Effector memory CD8-positive, alpha-beta T cell (primary cell): ENCODE data around the gene PCDHGA6.
A peak's percentile ranks its signal among the peaks of the same experiment; 100 is the strongest.
"Not testable (repeated sequence)": the region's sequence is repeated elsewhere in the genome, so short reads cannot be mapped to it uniquely, and the experiment has no call there.

Experiments
- ATAC-seq: fragments of 150-1000 bp; cut with Tn5 transposase; replicated peaks from 2 replicates; pipeline ENCODE4 v1.10.0; 2021; ENCODE audit warnings: mild to moderate bottlenecking, moderate library complexity
- DNase-seq, 3 experiments: peaks; one replicate each; pipeline ENCODE4 v3.0.0; 2021
- H3K27ac Mint-ChIP-seq, 2 donors: one replicate each; pipeline ENCODE4 v1.8.0; 2022; ENCODE audit warnings: mild to moderate bottlenecking in 2 of 2, mixed read lengths in 2 of 2, moderate library complexity in 2 of 2
- H3K27me3 Mint-ChIP-seq, 2 donors: one replicate each; pipeline ENCODE4 v1.8.0; 2022; ENCODE audit warnings: mixed read lengths in 2 of 2
- H3K36me3 Mint-ChIP-seq: one replicate; pipeline ENCODE4 v1.8.0; 2022; ENCODE audit warnings: mild to moderate bottlenecking, moderate library complexity, mixed read lengths; ENCODE audit not compliant: insufficient read depth
- H3K4me1 Mint-ChIP-seq, 2 donors: one replicate each; pipeline ENCODE4 v1.8.0; 2022; ENCODE audit warnings: low read depth in 2 of 2, mixed read lengths in 2 of 2
- H3K4me3 Mint-ChIP-seq, 2 donors: one replicate each; pipeline ENCODE4 v1.8.0; 2022; ENCODE audit warnings: mild to moderate bottlenecking in 2 of 2, mixed read lengths in 2 of 2, moderate library complexity in 2 of 2
- H3K9me3 Mint-ChIP-seq, 2 donors: one replicate each; pipeline ENCODE4 v1.8.0; 2022; ENCODE audit warnings: mixed read lengths in 2 of 2

The PCDHGA6 gene

DNA sequence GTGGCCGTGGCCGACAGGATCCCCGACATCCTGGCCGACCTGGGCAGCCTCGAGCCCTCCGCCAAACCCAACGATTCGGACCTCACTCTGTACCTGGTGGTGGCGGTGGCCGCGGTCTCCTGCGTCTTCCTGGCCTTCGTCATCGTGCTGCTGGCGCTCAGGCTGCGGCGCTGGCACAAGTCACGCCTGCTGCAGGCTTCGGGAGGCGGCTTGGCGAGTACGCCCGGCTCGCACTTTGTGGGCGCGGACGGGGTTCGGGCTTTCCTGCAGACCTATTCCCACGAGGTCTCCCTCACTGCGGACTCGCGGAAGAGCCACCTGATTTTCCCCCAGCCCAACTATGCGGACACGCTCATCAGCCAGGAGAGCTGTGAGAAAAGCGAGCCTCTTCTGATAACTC lies 27.7 kb upstream of the PCDHGA6 start:
- Mint-ChIP-seq H3K27me3 (peaks cover 59 to 95% of the 10 kb centered on the region in 2 donors), H3K9me3 (peaks cover 1 to 20% of the 10 kb centered on the region in 2 donors)
- not testable (repeated sequence) for DNase-seq, H3K4me1 Mint-ChIP-seq, H3K4me3 Mint-ChIP-seq, H3K36me3 Mint-ChIP-seq, ATAC-seq, H3K27ac Mint-ChIP-seq

DNA sequence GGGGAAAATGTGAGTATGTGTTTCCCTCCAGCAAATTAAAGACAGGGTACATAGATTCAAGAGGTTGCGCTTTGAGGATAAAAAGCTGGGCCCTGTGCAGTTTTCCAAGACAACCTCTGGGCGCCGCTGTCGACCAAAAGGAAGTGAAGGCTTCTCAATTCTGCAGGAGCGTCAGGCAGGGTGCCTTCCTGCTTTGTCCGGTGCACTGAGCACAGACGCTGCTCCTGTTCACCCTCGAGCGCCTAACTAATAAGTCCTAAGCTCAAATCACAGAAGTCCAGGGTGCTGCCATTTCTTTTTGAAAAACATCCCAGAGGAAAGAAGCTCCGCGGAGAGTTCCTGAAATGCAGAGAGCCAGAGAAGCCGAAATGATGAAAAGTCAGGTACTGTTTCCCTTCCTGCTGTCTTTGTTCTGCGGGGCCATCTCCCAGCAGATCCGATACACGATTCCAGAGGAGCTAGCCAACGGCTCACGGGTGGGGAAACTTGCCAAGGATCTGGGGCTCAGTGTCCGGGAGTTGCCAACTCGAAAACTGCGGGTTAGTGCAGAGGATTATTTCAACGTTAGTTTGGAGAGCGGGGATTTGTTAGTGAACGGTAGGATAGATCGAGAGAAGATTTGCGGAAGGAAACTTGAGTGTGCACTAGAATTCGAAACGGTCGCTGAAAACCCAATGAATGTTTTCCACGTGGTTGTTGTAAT lies 23.6 kb upstream of the PCDHGA6 start, which contains the start of gene PCDHGB1:
Gene PCDHGB1, plus strand, starts transcription at position 183 of the 703 bp plus-strand sequence. Its CDS starts 162 bp downstream, at position 345.
- Mint-ChIP-seq H3K4me1 (peaks cover 5 to 6% of the 10 kb centered on the region in 2 donors), H3K9me3 (peaks cover 1 to 20% of the 10 kb centered on the region in 2 donors), H3K4me3 (peak within 1 kb of the TSS; percentile 58 to 68), H3K36me3 (peaks cover 3% of the 10 kb centered on the region), H3K27ac (no peak within 1 kb of the TSS), H3K27me3 (peaks cover 55 to 90% of the 10 kb centered on the region in 2 donors)
- DNase-seq = peak; percentile 18 to 37 (median 20)
- ATAC-seq = peak; percentile 43

DNA sequence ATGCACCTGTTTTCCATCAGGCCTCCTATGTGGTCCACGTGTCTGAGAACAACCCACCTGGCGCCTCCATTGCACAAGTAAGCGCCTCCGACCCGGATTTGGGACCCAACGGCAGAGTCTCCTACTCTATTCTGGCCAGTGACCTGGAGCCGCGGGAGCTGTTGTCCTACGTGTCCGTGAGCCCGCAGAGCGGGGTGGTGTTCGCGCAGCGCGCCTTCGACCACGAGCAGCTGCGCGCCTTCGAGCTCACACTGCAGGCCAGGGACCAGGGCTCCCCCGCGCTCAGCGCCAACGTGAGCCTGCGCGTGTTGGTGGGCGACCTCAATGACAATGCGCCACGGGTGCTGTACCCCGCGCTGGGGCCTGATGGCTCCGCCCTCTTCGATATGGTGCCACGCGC lies 22.1 kb upstream of the PCDHGA6 start:
- Mint-ChIP-seq H3K36me3 (peaks cover 3% of the 10 kb centered on the region), H3K27me3 (peaks cover 64 to 90% of the 10 kb centered on the region in 2 donors), H3K9me3 (peaks cover 1 to 13% of the 10 kb centered on the region in 2 donors)

DNA sequence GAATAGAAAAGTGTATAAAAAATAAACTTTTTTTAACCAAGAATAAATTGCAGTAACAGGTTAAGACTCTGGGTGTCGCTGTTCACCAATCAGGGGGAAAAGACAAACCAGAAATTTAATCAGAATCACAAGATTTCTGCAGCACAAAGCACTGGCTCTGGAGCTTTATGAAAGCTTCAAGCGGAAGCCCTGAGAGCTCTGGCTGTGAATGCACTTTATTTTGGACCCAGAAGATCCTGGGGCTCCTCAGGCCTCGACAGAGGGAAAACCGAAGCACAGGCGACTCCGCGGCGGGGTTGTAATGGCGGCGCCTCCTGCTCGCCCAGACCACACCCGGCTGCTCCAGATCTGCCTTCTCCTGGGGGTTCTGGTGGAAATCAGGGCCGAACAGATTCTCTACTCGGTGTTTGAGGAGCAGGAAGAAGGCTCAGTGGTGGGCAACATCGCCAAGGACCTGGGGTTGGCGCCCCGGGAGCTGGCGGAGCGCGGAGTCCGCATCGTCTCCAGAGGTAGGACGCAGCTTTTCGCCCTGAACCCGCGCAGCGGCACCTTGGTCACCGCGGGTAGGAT lies 18.7 kb upstream of the PCDHGA6 start, which contains the start of gene PCDHGA4:
Gene PCDHGA4, plus strand, starts transcription at position 122 of the 570 bp plus-strand sequence. Its CDS starts 87 bp downstream, at position 209.
- Mint-ChIP-seq H3K4me1 (peaks cover 6 to 7% of the 10 kb centered on the region in 2 donors), H3K4me3 (peak within 1 kb of the TSS; percentile 40 to 56), H3K9me3 (peaks cover 0 to 10% of the 10 kb centered on the region in 2 donors), H3K27ac (no peak within 1 kb of the TSS), H3K36me3 (no peaks in the 10 kb centered on the region), H3K27me3 (peaks cover 49 to 92% of the 10 kb centered on the region in 2 donors)
- ATAC-seq (no peak), DNase-seq (no peak)

More for the DNA sequence above, 22.1 kb upstream of the PCDHGA6 start:
- H3K4me3 Mint-ChIP-seq = no peak overlapping the region
- ATAC-seq (no peak), DNase-seq (no peak)
- no peak overlapping the region for H3K27ac Mint-ChIP-seq
- peaks cover 5 to 6% of the 10 kb centered on the region in 2 donors for H3K4me1 Mint-ChIP-seq

DNA sequence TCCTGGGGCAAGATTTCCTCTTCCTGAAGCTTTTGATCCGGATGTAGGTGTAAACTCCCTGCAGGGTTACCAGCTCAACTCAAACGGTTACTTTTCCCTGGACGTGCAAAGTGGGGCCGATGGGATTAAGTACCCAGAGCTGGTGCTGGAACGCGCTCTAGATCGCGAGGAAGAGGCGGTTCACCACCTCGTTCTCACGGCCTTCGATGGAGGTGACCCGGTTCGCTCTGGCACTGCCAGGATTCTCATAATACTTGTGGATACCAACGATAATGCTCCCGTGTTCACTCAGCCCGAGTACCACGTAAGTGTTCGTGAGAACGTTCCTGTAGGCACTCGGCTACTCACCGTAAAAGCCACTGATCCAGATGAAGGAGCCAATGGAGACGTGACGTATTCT lies 18.1 kb upstream of the PCDHGA6 start:
- peaks cover 2 to 5% of the 10 kb centered on the region in 2 donors for H3K4me1 Mint-ChIP-seq
- ATAC-seq (no peak), DNase-seq (no peak)
- peaks cover 0 to 7% of the 10 kb centered on the region in 2 donors for H3K9me3 Mint-ChIP-seq
- H3K36me3 Mint-ChIP-seq = no peaks in the 10 kb centered on the region
- no peak overlapping the region for H3K27ac Mint-ChIP-seq
- no peak overlapping the region for H3K4me3 Mint-ChIP-seq
- peaks cover 49 to 92% of the 10 kb centered on the region in 2 donors for H3K27me3 Mint-ChIP-seq

DNA sequence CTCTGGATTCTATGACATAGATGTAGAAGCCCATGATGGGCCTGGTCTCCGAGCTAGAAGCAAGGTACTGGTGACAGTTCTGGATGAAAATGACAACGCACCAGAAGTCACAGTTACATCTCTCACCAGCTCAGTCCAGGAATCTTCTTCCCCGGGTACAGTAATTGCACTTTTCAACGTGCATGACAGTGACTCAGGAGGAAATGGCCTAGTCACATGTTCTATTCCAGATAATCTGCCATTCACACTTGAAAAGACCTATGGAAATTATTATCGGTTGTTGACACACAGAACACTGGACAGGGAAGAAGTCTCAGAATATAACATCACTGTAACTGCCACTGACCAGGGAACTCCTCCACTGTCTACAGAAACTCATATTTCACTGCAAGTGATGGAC lies 17.6 kb upstream of the PCDHGA6 start:
- peaks cover 2 to 5% of the 10 kb centered on the region in 2 donors for H3K4me1 Mint-ChIP-seq

DNA sequence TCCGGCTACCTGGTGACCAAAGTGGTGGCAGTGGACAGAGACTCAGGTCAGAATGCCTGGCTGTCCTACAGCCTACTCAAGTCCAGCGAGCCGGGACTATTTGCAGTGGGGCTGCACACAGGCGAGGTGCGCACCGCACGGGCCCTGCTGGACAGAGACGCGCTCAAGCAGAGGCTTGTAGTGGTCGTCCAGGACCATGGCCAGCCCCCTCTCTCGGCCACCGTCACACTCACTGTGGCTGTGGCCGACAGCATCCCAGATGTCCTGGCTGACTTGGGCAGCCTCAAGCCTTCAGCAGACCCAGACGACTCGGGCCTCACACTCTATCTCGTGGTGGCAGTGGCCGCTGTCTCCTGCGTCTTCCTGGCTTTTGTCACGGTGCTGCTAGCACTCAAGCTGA lies 16.7 kb upstream of the PCDHGA6 start:
- Mint-ChIP-seq H3K27ac (no peak overlapping the region), H3K36me3 (peaks cover 7% of the 10 kb centered on the region), H3K27me3 (peaks cover 51 to 96% of the 10 kb centered on the region in 2 donors), H3K4me3 (no peak overlapping the region), H3K9me3 (peaks cover 0 to 7% of the 10 kb centered on the region in 2 donors), H3K4me1 (peaks cover 2 to 5% of the 10 kb centered on the region in 2 donors)
- ATAC-seq = no peak
- no peak for DNase-seq

More for the DNA sequence above, 17.6 kb upstream of the PCDHGA6 start:
- ATAC-seq (no peak), DNase-seq (no peak)
- peaks cover 0 to 7% of the 10 kb centered on the region in 2 donors for H3K9me3 Mint-ChIP-seq
- no peak overlapping the region for H3K27ac Mint-ChIP-seq
- no peak overlapping the region for H3K4me3 Mint-ChIP-seq
- peaks cover 50 to 92% of the 10 kb centered on the region in 2 donors for H3K27me3 Mint-ChIP-seq
- H3K36me3 Mint-ChIP-seq = peaks cover under 1% of the 10 kb centered on the region

DNA sequence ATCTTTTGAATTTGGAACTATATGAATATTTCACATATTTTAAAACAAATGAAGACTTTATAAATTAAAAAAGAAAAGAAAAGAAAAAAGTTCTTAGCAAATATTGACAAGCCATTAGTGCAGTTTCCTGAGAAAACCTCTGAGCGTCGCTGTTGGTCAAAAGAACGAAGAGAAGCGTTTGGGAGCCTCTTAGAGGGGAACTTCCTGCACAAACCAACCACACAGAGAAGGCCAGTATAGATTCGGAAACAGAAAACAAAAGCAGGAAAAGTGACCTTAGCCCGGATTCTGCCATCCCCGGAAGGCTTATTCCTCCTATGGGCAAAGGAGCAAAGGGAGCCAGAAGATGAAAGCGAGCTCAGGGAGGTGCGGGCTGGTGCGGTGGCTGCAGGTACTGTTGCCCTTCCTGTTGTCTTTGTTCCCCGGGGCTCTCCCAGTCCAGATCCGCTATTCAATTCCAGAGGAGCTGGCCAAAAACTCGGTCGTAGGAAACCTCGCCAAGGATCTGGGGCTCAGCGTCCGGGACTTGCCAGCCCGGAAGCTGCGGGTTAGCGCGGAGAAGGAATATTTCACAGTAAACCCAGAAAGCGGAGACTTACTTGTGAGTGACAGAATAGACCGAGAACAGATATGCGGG lies 13.8 kb upstream of the PCDHGA6 start, which contains the start of gene PCDHGB2:
Gene PCDHGB2, plus strand, starts transcription at position 205 of the 637 bp plus-strand sequence. Its CDS starts 142 bp downstream, at position 347.
- Mint-ChIP-seq H3K4me1 (peaks cover 2 to 9% of the 10 kb centered on the region in 2 donors), H3K27me3 (peaks cover 59 to 95% of the 10 kb centered on the region in 2 donors), H3K9me3 (peaks cover 0 to 15% of the 10 kb centered on the region in 2 donors), H3K27ac (peak within 1 kb of the TSS; percentile 44 to 47), H3K4me3 (peak within 1 kb of the TSS; percentile 65 to 80), H3K36me3 (peaks cover 13% of the 10 kb centered on the region)
- DNase-seq (peak in 1 of 3 experiments; percentile 20), ATAC-seq (peak; percentile 54)

DNA sequence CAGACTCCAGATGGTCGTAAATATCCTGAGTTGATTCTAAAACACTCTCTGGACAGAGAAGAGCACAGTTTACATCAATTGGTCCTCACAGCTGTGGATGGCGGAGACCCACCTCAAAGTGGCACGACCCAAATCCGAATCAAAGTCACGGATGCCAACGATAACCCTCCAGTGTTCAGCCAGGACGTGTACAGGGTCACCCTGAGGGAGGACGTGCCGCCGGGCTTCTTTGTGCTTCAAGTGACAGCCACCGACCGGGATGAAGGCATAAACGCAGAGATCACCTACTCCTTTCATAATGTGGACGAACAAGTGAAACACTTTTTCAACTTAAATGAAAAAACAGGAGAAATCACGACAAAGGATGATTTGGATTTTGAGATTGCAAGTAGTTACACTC lies 13.0 kb upstream of the PCDHGA6 start:
- ATAC-seq (no peak), DNase-seq (no peak)
- Mint-ChIP-seq H3K4me1 (peaks cover 2 to 9% of the 10 kb centered on the region in 2 donors), H3K4me3 (peak overlapping the region in 1 of 2 donors; percentile 80), H3K9me3 (peaks cover 0 to 15% of the 10 kb centered on the region in 2 donors), H3K27me3 (peaks cover 60 to 95% of the 10 kb centered on the region in 2 donors), H3K36me3 (peaks cover 16% of the 10 kb centered on the region), H3K27ac (no peak overlapping the region)

DNA sequence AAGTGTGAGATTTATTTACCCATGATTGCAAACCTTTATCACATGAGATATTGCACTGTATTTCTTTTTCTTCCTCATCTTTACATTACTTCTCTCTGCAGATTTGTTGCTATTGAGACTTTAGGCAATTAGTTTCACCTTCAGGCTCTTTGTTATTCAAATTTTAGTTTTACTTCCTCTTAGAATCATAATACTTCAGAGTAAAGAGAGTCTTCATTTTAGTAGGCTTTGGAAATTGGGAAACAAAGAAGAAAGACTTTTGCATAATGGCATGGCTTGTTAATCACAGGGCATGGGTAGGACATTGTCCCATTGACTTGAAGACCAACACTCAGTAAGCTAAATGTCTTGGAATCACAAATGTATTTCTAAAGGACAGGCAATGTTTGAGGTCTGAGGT lies 11.0 kb upstream of the PCDHGA6 start:
- Mint-ChIP-seq H3K4me1 (peaks cover 2 to 9% of the 10 kb centered on the region in 2 donors), H3K27me3 (peaks cover 52 to 90% of the 10 kb centered on the region in 2 donors), H3K9me3 (peaks cover 0 to 15% of the 10 kb centered on the region in 2 donors), H3K4me3 (no peak overlapping the region), H3K27ac (no peak overlapping the region), H3K36me3 (peaks cover 19% of the 10 kb centered on the region)
- no peak for DNase-seq
- ATAC-seq = no peak

DNA sequence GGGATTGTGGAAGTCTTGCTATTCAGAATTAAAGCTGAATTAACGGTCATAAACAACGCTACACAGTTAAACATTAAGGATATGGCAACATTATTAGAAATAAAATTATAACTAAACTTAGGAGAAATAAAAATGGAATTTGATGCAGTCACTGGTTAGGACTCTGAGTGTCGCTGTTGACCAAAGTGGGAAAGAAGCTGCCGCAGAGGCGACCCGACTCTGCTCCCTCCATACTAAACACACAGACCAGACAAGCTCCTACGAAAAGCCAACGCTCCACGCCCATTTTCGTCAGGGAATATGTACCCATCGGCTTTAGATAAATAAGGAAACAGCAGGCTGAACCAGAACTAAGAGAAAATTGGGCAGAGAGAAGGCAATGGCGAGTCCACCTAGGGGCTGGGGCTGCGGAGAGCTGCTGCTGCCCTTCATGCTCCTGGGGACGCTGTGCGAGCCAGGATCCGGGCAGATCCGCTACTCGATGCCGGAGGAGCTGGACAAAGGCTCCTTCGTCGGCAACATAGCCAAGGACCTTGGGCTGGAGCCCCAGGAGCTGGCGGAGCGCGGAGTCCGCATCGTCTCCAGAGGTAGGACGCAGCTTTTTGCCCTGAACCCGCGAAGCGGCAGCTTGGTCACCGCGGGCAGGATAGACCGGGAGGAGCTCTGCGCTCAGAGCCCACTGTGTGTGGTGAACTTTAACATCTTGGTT lies 9.6 kb upstream of the PCDHGA6 start, which contains the start of gene PCDHGA5:
Gene PCDHGA5, plus strand, starts transcription at position 211 of the 709 bp plus-strand sequence. Its CDS starts 169 bp downstream, at position 380.
- Mint-ChIP-seq H3K27ac (no peak within 1 kb of the TSS), H3K4me3 (no peak within 1 kb of the TSS), H3K9me3 (peaks cover 0 to 15% of the 10 kb centered on the region in 2 donors), H3K36me3 (peaks cover 19% of the 10 kb centered on the region), H3K27me3 (peaks cover 51 to 89% of the 10 kb centered on the region in 2 donors), H3K4me1 (peaks cover 2 to 9% of the 10 kb centered on the region in 2 donors)
- DNase-seq (no peak), ATAC-seq (no peak)

DNA sequence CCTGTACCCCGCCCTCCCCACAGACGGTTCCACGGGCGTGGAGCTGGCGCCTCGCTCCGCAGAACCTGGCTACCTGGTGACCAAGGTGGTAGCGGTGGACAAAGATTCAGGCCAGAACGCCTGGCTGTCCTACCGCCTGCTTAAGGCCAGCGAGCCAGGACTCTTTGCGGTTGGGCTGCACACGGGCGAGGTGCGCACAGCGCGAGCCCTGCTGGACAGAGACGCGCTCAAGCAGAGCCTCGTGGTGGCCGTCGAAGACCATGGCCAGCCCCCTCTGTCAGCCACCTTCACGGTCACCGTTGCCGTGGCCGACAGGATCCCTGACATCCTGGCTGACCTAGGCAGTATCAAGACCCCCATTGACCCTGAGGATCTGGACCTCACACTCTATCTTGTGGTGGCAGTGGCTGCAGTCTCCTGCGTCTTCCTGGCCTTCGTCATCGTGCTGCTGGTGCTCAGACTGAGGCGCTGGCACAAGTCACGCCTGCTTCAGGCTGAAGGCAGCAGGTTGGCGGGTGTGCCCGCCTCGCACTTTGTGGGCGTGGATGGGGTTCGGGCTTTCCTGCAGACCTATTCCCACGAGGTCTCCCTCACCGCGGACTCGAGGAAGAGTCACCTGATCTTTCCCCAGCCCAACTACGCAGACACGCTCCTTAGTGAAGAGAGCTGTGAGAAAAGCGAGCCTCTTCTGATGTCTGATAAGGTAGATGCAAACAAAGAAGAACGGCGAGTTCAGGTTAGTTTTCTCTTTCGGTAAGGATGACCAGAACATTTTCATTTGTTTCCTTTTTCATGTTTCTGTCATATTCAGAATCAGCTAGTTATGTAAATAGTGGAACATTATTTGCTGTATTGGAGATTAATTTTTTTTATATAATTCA lies 7.4 kb upstream of the PCDHGA6 start:
- ATAC-seq (no peak), DNase-seq (no peak)
- H3K4me1 Mint-ChIP-seq = peaks cover 3 to 10% of the 10 kb centered on the region in 2 donors
- H3K27ac Mint-ChIP-seq = no peak overlapping the region
- peaks cover 0 to 8% of the 10 kb centered on the region in 2 donors for H3K9me3 Mint-ChIP-seq
- peaks cover 17% of the 10 kb centered on the region for H3K36me3 Mint-ChIP-seq
- H3K27me3 Mint-ChIP-seq = peaks cover 52 to 85% of the 10 kb centered on the region in 2 donors
- no peak overlapping the region for H3K4me3 Mint-ChIP-seq
